LoVo (cell line): ENCODE measurements around the gene C15orf62.

ENCODE experiments used
- DNase-seq: peaks from one replicate; pipeline ENCODE4 v3.0.0-alpha.2; 2016; ENCODE audit warnings: low spot score

The C15orf62 gene

GRCh38 chr15:40755812-40756208, 14.0 kb upstream of the C15orf62 start:
- no peak for DNase-seq

- DNase-seq = no peak
These were observed 12.8 kb upstream of the C15orf62 start for GRCh38 chr15:40756938-40757337.

- DNase-seq = no peak
These were observed 9.8 kb upstream of the C15orf62 start for GRCh38 chr15:40759961-40760360.

GRCh38 chr15:40762919-40763800, 6.6 kb upstream of the C15orf62 start:
- peak; percentile 85 for DNase-seq

- DNase-seq = peak; percentile 89
These were observed 5.8 kb upstream of the C15orf62 start, which contains the start of gene GCHFR for GRCh38 chr15:40763801-40764628. GCHFR (plus strand) TSS chr15:40764068; CDS start chr15:40764181, 113 bp downstream.

- no peak for DNase-seq
These were observed 5.1 kb upstream of the C15orf62 start for GRCh38 chr15:40764629-40765103.

GRCh38 chr15:40766194-40766815, 3.5 kb upstream of the C15orf62 start:
- no peak for DNase-seq

GRCh38 chr15:40766906-40767837, 2.6 kb upstream of the C15orf62 start:
- DNase-seq = peak; percentile 58

- DNase-seq = no peak
These were observed 1.8 kb upstream of the C15orf62 start for GRCh38 chr15:40767838-40768500.

- peak; percentile 53 for DNase-seq
These were observed 1.1 kb upstream of the C15orf62 start for GRCh38 chr15:40768521-40769273.

- DNase-seq = no peak
These were observed 454 bp downstream of the C15orf62 start for GRCh38 chr15:40770147-40770721.

GRCh38 chr15:40771242-40771641, 1.5 kb downstream of the C15orf62 start:
- DNase-seq = no peak

- no peak for DNase-seq
These were observed 2.2 kb downstream of the C15orf62 start for GRCh38 chr15:40772014-40772413.

GRCh38 chr15:40773496-40773895, 3.7 kb downstream of the C15orf62 start:
- no peak for DNase-seq

GRCh38 chr15:40773902-40774301, 4.1 kb downstream of the C15orf62 start:
- DNase-seq = no peak

GRCh38 chr15:40775007-40775406, 5.2 kb downstream of the C15orf62 start:
- DNase-seq = no peak

GRCh38 chr15:40775740-40776536, 6.2 kb downstream of the C15orf62 start:
- DNase-seq = no peak

- DNase-seq = peak; percentile 58
These were observed 6.9 kb downstream of the C15orf62 start for GRCh38 chr15:40776537-40777141.
